ENCODE data around the gene UBP1. TPM values are rescaled to one million over a fixed set of nuclear protein-coding genes. Genes with fewer than 3 reads are reported as not detected.
"Not testable (repeated sequence)": the region's sequence is repeated elsewhere in the genome, so short reads cannot be mapped to it uniquely, and the experiment has no call there.

The UBP1 gene
- total and polyA plus RNA-seq, 8 donors, result 21.0 to 150 (median 67.3) TPM

DNA sequence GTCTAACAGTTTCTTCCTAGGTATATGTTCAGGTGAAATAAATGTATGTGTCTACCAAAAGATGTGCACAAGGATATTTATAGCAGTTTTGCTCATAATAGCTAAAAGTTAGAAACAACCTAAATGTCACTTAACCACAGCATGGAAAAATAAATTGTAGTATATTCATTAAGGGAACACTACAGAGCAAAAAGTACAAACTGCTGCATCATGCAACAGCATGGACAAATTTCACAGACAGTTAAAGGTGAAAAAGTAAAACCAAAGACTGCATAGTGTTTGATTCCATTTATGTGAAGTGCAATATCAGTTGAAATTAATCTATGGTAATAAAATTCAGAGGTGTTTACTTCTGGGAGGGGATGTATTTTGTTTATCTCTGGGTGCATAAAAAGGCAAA is 100.4 kb downstream of the UBP1 start:
- no peak overlapping the region for H3K4me3 ChIP-seq
- H3K27ac ChIP-seq, result no peak overlapping the region
- H3K4me1 ChIP-seq, result no peaks in the 10 kb centered on the region
- intact Hi-C loops (cut with DNase I; ENCODE audit: low total_unique reads), result no loop called here
- peaks cover 0 to 2% (median 1%) of the 10 kb centered on the region in 4 donors for H3K9me3 ChIP-seq
- H3K27me3 ChIP-seq, result no peaks in the 10 kb centered on the region
- no peaks in the 10 kb centered on the region for H3K36me3 ChIP-seq
- TF ChIP-seq EP300 (IDR thresholded peaks at IDR 0.05) (no peak), CTCF (IDR thresholded peaks at IDR 0.05) (no peak), POLR2AphosphoS5 (IDR thresholded peaks at IDR 0.05) (no peak), POLR2A (IDR thresholded peaks at IDR 0.05) (no peak)
- DNase-seq, result no peak

DNA sequence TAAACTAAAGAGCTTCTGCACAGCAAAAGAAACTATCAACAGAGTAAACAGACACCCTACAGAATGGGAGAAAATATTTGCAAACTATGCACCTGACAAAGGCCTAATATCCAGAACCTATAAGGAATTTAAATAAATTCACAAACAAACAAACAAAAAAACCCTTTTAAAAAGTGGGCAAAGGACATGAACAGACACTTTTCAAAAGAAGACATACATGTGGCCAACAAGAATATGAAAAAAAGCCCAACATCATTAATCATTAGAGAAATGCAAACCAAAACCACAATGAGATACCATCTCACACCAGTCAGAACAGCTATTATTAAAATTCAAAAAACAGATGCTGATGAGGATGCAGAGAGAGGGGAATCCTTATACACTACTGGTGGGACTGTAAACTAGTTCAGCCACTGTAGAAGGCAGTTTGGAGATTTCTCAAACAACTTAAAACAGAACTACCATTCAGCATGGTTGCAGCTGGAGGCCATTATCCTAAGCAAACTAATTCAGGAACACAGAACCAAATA is 101.2 kb downstream of the UBP1 start:
- H3K4me3 ChIP-seq; DNase-seq; H3K4me1 ChIP-seq; H3K27me3 ChIP-seq; H3K36me3 ChIP-seq; H3K27ac ChIP-seq; intact Hi-C loops (cut with DNase I; ENCODE audit: low total_unique reads); H3K9me3 ChIP-seq: not testable (repeated sequence)

Small RNAs within 50 kb of the gene (small RNA-seq; reads per million reads assigned to genes)
- 0 reads per million in 4 donors for gene RNU7-110P

Other genes starting within 250 kb of the UBP1 start
- 1 to 10 TPM in 2 of 5 donors, under 1 TPM in 2, not detected in 1; 0.29 to 4.6 (median 2.3) TPM for gene SUSD5, start 221.6 kb downstream of the UBP1 start, total RNA-seq
- gene SUSD5, start 221.6 kb downstream of the UBP1 start, polyA plus RNA-seq, result under 1 TPM in 1 of 3 donors, not detected in 2; 0.25 TPM
- 10 to 100 TPM in 3 of 5 donors, 1 to 10 TPM in 1, not detected in 1; 9.4 to 62.4 (median 30.2) TPM for gene FBXL2, start 163.0 kb downstream of the UBP1 start, total RNA-seq
- 1 to 10 TPM in 2 of 3 donors, under 1 TPM in 1; 0.46 to 1.9 (median 1.1) TPM for gene FBXL2, start 163.0 kb downstream of the UBP1 start, polyA plus RNA-seq